CD4-positive, alpha-beta T cell treated with Interleukin-1 beta for 1 hour (primary cell): ENCODE measurements around the gene PHC3.

ENCODE experiments used
- DNase-seq, 2 donors: peaks; one replicate each; pipeline ENCODE4 v3.0.0-alpha.2; 2020 to 2022

PHC3 gene

GRCh38 chr3:170064108-170064507 is 117.4 kb downstream of the PHC3 start:
- no peak for DNase-seq

DNA sequence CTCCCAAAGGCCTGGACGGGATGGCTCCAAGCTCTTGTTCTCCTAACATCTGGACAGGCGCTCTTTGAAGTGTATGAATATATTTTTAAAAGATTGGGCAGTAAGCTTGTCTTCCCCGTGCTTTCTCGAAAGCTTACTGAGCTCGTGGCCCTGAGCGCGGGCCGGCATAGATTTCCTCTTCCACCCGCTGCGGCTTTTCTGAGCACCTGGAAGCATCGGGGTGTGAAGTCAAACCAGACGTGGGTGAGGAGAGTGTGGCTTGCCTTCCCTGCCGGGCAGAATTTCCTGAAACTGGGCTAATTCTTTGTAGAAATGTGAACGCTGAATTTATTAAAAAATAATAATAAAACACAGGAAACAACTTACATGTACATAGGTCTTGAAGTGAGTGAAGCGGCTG is 117.8 kb downstream of the PHC3 start:
- no peak for DNase-seq

DNA sequence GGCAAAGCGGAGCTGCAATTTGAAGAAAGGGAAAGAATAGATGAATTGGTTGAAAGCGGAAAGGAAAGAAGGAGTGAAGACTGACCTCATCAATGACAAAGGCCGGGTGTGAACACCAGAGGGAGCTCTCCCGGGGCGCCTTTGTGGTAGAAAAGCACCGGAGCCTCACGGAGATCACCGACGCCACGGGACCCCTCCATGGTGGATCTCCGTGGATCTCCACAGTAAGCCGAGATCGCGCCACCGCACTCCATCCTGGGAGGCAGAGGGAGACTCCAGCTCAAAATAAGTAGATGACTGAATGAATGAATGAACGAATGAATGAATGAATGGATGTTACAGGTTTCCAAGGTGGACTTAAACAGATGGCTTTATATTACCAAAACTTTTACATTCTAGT is 118.8 kb downstream of the PHC3 start:
- DNase-seq, result no peak

DNA sequence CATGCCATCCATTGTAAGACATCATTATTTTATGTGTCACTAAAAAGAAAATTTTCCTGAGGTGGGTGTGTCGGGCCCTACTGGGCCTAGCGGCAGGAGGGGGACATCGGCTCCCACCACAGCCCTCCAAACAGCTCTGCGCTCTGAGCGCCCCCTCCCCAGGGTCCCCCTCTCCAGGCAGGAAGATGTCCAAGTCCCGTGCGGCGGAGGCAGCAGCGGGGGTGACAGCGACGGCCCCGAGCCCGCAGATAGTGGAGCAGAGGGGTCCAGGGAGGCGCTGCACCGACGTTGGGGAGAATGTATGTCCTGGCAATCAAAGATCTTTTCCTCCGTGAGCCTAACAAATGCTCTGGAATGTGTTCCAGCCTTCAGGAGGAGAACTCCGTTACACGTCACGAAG is 119.5 kb downstream of the PHC3 start:
- no peak for DNase-seq

DNA sequence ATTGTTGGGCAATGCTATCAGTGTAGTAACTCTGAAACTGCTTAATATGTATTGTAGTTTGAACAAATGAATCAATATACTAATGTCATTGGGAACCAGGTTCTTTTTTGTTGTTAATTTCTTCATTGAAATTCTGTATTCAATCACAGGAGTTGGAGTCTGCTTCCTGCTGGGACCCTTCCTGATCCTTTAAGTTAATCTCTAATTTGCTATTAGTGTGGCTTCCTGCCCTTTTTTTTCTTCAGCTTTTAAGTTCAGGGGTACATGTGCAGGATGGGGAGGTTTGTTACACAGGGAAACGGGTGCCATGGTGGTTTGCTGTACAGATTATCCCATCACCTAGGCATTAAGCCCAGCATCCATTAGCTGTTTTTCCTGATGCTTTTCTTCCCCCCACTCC is 122.1 kb downstream of the PHC3 start:
- DNase-seq, result no peak

DNA sequence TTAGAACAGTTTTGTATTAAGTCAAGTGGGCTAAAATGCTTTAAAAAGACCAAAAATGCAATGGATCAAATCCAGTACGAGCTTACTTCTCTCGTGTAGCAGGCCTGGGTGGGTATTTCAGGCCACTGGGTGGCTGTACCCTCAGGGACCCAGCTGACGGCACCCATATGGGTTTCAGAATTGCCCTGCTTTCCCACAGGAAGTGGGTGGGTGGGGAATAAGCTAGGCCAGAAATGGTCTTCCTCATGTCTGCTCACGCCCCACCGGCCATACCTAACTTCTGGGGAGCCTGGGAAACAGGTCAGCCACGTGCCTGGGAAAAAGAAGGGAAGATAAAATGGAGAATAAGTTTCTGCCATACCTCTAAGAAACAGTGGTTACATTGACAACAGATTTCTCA is 123.4 kb downstream of the PHC3 start:
- no peak for DNase-seq

- DNase-seq, result no peak
These were observed 124.0 kb downstream of the PHC3 start for GRCh38 chr3:170057550-170057949.

DNA sequence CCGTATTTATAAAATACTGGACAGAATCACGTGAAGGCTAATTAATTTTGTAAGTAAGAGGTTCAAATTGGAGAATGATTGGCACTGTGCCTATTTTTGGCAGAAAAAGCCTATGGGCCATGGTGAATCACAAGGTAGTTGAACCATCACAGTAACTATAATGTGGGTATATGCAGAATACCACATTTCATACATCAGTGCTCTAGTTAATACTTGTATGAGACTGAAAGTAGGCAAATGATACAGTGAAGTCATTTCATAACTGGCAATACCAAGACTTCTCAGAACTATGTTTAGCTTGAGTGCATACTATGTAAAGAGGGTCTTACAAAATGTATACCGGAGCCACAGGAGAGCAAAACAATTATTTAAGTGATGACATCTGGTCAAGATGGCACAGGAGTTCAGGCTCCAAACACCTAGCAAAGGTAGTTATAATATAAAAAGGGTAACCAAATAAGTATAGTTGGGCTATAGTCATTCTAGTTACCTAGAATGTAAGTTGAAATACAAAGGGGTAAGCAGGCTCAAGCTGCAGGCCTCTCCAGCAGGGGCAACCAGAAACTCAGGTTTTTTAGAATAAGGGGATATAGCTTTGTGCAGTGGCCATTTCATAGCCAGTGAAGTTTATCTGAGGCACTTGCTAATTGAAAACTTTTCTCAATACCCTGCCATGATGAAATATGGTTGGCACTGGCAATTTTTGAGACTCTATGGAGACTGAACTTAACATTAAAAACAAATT is 124.7 kb downstream of the PHC3 start:
- no peak for DNase-seq

GRCh38 chr3:170055209-170055608 is 126.3 kb downstream of the PHC3 start:
- DNase-seq, result no peak

- peak in 1 of 2 donors; percentile 22 for DNase-seq
These were observed 127.3 kb downstream of the PHC3 start for GRCh38 chr3:170054204-170054603.

DNA sequence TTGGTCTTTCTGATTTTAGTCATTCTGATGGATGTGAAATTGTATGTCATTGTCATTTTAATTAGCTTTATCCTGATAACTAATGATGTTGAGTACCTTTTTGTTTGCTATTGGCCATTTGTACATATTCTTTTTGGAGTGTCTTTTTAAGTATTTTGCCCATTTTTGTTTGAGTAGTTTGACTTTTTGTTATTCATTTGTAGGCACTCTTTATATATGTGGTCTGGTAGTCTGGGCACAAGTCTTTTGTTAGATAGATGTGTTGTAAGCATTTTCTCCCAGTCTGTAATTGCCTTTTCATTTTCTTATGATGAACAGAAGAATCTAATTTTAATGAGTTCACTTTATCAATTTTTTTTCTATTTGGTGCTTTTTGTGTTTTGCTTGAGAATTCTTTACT is 129.1 kb downstream of the PHC3 start:
- DNase-seq, result no peak

DNA sequence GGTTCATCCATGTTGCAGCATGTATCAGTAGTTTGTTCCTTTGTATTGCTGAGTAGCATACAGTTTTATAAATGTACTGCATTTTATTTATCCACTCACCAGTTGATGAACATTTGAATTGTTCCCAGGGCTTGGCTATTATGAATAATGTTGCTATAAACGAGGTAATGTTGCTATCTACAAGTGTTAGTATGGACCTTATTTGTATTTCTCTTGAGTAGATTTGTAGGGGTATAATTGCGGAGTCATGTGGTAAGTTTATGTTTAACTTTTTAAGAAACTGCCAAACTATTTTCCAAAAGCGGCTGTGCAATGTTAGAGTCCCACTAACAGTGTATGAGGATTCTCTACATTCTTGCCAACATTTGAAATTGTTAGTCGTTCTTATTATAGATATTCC is 130.8 kb downstream of the PHC3 start:
- DNase-seq, result no peak

DNA sequence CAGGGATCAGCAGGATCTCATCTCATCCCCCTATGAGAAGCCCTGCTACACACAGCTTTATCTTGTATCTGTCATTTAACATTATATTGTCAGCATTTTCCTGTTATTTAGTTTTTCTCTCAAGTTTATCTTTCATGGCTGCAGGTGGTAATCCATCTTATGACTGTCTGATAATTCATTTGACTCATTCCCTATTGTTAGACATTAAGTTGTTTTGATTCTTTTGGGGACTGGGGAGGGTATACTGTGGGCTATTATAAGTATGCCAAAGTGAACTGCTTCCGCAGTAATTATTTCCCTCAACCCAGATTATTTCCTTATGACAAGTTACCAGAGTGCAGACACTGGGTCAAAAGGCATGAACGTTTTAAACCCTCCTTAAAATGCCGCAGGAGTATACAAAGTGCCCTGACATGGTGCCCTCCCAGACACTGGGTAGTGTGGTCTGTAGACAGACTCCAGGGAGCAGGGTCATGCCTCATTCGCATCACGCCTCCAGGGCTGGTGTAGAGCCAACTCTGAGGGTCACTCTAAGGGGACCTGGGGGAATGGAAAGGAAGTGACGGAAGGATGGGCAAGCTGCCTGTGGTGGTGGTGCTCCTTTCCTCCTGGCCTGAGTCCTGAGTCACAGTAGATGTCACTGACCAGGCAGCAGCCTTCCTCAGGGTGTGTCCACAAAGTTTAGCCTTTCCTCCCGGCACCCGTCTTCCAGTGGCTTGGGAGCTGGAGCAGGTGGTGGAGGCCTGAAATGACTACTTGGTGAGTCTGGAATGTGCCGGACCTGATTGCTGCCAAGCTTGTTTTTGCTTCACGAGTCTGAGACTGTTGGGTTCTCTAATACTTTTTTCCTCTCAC is 132.2 kb downstream of the PHC3 start:
- DNase-seq, result no peak

GRCh38 chr3:170047133-170047404 is 134.5 kb downstream of the PHC3 start:
- DNase-seq, result no peak

DNA sequence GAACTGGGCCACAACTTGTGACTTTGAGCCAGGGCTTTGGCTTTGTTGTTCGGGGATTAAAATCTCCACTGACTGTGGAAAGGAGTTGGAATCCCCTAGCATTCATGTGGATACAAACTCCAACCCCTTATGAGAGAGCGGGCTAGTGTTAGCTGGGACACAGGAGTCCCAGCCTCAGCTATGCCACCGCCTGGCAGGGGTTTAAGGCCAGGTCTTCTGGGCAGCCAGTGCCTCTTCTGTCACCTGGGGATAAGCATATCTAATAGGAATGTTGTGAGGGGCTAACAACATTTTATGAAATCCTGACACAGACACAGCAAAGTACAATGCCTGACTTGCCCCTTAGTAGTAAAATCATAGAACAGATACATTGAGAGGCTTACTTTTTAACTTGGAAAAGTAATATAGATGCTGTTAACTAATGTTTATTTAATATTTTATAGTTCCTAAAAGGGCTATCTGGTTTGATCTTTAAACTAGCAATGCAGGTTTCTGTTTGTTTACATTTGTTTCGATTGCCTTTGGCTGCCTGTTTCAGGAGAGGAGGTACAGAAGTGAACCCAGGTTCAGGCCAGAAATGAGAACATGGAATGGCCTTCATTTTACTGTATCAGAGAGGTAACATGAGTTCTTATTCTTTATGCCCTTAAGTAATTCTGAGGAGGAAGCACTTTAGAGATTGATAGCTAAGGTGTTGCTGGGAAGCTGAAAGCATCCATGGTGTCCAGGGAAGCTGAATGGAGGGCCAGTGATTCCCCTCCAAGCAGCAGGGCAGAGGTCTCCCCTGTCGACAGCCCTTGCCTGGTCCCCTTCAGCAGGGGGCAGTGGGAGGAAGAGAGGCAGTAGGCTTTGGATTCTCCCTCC is 135.0 kb downstream of the PHC3 start:
- no peak for DNase-seq

GRCh38 chr3:170044795-170045244 is 136.7 kb downstream of the PHC3 start:
- DNase-seq, result peak in 1 of 2 donors; percentile 42

- DNase-seq, result no peak
These were observed 137.3 kb downstream of the PHC3 start for GRCh38 chr3:170044271-170044670.

GRCh38 chr3:170043506-170043905 is 138.0 kb downstream of the PHC3 start:
- no peak for DNase-seq

DNA sequence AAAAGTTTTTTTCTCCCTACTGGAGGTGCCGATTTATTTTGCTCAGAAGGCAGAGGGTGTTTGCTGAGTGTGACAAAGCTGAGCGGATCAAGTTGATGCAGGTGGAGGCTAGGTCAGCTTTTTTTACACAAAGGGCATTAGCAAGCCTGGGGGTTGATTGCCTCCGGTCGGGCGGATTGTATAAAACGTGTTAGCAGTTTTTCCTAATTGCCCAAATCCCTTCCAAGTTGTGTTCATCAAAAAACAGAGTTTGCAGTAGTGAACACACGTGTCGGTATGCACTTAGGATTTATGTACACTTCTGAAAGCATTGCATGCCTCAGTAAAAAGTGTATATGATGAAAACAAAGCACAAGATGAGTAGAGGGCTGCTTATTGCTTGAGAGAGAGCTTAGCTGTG is 141.1 kb downstream of the PHC3 start:
- no peak for DNase-seq

DNA sequence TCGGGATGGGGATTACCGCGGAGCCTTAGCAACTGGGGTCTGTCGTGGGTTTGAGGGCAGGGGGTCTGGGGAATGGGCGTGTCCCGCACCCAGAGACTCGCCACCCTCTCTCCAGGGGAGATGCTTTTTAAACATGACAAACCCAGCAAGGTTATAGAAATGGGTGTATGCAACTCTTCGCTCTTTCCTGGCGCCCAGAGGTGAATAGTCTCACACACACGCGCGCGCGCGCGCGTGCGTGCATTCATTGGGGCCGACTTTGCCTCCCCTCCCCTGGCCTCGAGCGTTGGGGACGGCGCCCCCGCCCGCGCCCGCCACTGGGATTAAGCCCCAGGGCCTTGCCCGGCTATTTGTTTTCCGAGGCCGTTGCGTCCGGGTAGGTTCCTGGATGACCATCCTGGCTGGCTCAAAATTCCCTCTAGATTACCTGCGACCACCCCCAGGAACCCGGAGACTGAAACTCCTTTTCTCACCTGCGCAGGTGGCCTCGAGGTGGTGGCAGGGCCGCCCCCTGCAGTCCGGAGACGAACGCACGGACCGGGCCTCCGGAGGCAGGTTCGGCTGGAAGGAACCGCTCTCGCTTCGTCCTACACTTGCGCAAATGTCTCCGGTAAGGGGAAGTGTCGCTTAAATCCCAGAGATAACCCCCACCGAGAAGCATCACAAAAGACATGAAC is 143.0 kb downstream of the PHC3 start:
- DNase-seq, result peak; percentile 26 to 43
